ENCODE measurements around the gene ARHGEF40.

ARHGEF40 gene

DNA sequence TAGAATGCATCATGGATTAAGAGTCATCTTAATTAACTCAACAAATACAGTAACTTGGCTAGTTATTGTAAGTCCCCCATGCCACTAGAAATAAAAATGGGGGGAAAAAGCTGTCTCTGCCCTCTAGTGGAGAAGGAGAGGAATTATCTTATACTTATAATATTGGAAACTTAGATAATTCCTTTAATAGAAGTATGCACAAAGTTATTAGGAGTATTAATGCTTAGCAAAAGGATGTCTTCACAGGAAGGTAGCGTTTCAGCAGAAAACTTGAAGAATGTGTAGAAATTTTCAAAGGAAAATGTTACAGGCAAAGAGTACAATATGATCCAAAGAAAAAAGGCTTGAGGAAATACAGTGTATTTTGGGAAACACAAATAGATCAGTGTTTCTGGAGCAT is 65.9 kb downstream of the ARHGEF40 start:
- no peak for DNase-seq
